Activated T-helper 1 cell treated with anti-CD3 and anti-CD28 coated beads, Interleukin-12 subunit alpha, Interleukin-12 subunit beta, Interleukin-2, Interleukin-4 antibody, amounts not matched to agents 30 ng/mL and 10 ng/mL and 1 ng/mL, durations not matched to agents 14 hours and 24 hours and 36 hours (primary cell): ENCODE results near the gene SERPINA4. TPM values are rescaled to one million over a fixed set of nuclear protein-coding genes. Genes with fewer than 3 reads are reported as not detected.
"Not testable (repeated sequence)": the region's sequence is repeated elsewhere in the genome, so short reads cannot be mapped to it uniquely, and the experiment has no call there.

Experiments
- DNase-seq: peaks from one replicate; pipeline ENCODE4 v3.0.0; 2021; ENCODE audit warnings: low spot score
- H3K27ac Mint-ChIP-seq: one replicate; pipeline ENCODE4 v1.8.0; 2021; ENCODE audit warnings: mild to moderate bottlenecking, mixed read lengths
- H3K27me3 Mint-ChIP-seq: one replicate; pipeline ENCODE4 v1.8.0; 2022; ENCODE audit warnings: mild to moderate bottlenecking, moderate library complexity, mixed read lengths; ENCODE audit not compliant: insufficient read depth
- H3K36me3 Mint-ChIP-seq: one replicate; pipeline ENCODE4 v1.8.0; 2021; ENCODE audit warnings: low read depth, mixed read lengths
- H3K4me1 Mint-ChIP-seq: one replicate; pipeline ENCODE4 v1.8.0; 2021; ENCODE audit warnings: low read depth, mixed read lengths
- H3K4me3 Mint-ChIP-seq: one replicate; pipeline ENCODE4 v1.8.0; 2021; ENCODE audit warnings: mild to moderate bottlenecking, moderate library complexity, mixed read lengths
- H3K9me3 Mint-ChIP-seq: one replicate; pipeline ENCODE4 v1.8.0; 2021; ENCODE audit warnings: mixed read lengths
- intact Hi-C: fragments of 100-400 bp; cut with micrococcal nuclease; formaldehyde crosslinking; loops from one replicate; pipeline ENCODE4 v1.15.1; 2024
- total RNA-seq: library from RNA; stranded (reverse); gene quantifications from 2 replicates; pipeline ENCODE4 v1.2.3, GENCODE V29; 2022

The SERPINA4 gene
- total RNA-seq, 1 donor from 2014 or later = not detected

GRCh38 chr14:94577472-94577871, 16.2 kb downstream of the SERPINA4 start:
- H3K9me3 Mint-ChIP-seq, H3K27me3 Mint-ChIP-seq, H3K27ac Mint-ChIP-seq, H3K36me3 Mint-ChIP-seq, intact Hi-C loops, H3K4me3 Mint-ChIP-seq, H3K4me1 Mint-ChIP-seq, DNase-seq: not testable (repeated sequence)

GRCh38 chr14:94578712-94579111, 17.5 kb downstream of the SERPINA4 start:
- Mint-ChIP-seq H3K36me3 (no peaks in the 10 kb centered on the region), H3K27ac (no peak overlapping the region), H3K4me3 (no peak overlapping the region), H3K4me1 (no peaks in the 10 kb centered on the region), H3K27me3 (no peaks in the 10 kb centered on the region), H3K9me3 (no peaks in the 10 kb centered on the region)
- intact Hi-C loops = no loop called here
- no peak for DNase-seq

- no peak for DNase-seq
- intact Hi-C loops = no loop called here
- Mint-ChIP-seq H3K9me3 (no peaks in the 10 kb centered on the region), H3K4me3 (no peak within 1 kb of the TSS), H3K36me3 (no peaks in the 10 kb centered on the region), H3K27me3 (peaks cover 1% of the 10 kb centered on the region), H3K4me1 (no peaks in the 10 kb centered on the region), H3K27ac (no peak within 1 kb of the TSS)
These were observed 20.1 kb downstream of the SERPINA4 start, which contains the start of gene SERPINA5 for GRCh38 chr14:94581127-94581999. TSS of gene SERPINA5 (plus strand) at chr14:94581426. CDS start at chr14:94587363, 5,937 bp downstream.

- H3K4me1 Mint-ChIP-seq = no peaks in the 10 kb centered on the region
- no peaks in the 10 kb centered on the region for H3K36me3 Mint-ChIP-seq
- peaks cover 2% of the 10 kb centered on the region for H3K27me3 Mint-ChIP-seq
- H3K27ac Mint-ChIP-seq = no peak overlapping the region
- no peaks in the 10 kb centered on the region for H3K9me3 Mint-ChIP-seq
- DNase-seq = no peak
- H3K4me3 Mint-ChIP-seq = no peak overlapping the region
- intact Hi-C loops = no loop called here
These were observed 21.0 kb downstream of the SERPINA4 start for GRCh38 chr14:94582199-94582750.

- intact Hi-C loops = no loop called here
- Mint-ChIP-seq H3K4me1 (no peaks in the 10 kb centered on the region), H3K9me3 (no peaks in the 10 kb centered on the region), H3K36me3 (no peaks in the 10 kb centered on the region), H3K27ac (no peak overlapping the region), H3K4me3 (no peak overlapping the region), H3K27me3 (peaks cover 2% of the 10 kb centered on the region)
- DNase-seq = no peak
These were observed 21.6 kb downstream of the SERPINA4 start for GRCh38 chr14:94582851-94583250.

- H3K4me3 Mint-ChIP-seq = no peak overlapping the region
- H3K27me3 Mint-ChIP-seq = peaks cover 2% of the 10 kb centered on the region
- no peaks in the 10 kb centered on the region for H3K36me3 Mint-ChIP-seq
- no peak for DNase-seq
- intact Hi-C loops = no loop called here
- no peak overlapping the region for H3K27ac Mint-ChIP-seq
- no peaks in the 10 kb centered on the region for H3K9me3 Mint-ChIP-seq
- no peaks in the 10 kb centered on the region for H3K4me1 Mint-ChIP-seq
These were observed 22.3 kb downstream of the SERPINA4 start for GRCh38 chr14:94583557-94583956.

GRCh38 chr14:94584591-94585280, 23.5 kb downstream of the SERPINA4 start:
- intact Hi-C loops = no loop called here
- Mint-ChIP-seq H3K4me1 (no peaks in the 10 kb centered on the region), H3K27ac (no peak overlapping the region), H3K27me3 (peaks cover 2% of the 10 kb centered on the region), H3K9me3 (no peaks in the 10 kb centered on the region), H3K36me3 (no peaks in the 10 kb centered on the region), H3K4me3 (no peak overlapping the region)
- no peak for DNase-seq

GRCh38 chr14:94586635-94587034, 25.4 kb downstream of the SERPINA4 start:
- no peak overlapping the region for H3K4me3 Mint-ChIP-seq
- intact Hi-C loops = no loop called here

GRCh38 chr14:94588311-94588710, 27.1 kb downstream of the SERPINA4 start:
- no peak overlapping the region for H3K4me3 Mint-ChIP-seq
- intact Hi-C loops = no loop called here
- H3K9me3 Mint-ChIP-seq = no peaks in the 10 kb centered on the region
- H3K27me3 Mint-ChIP-seq = peaks cover 2% of the 10 kb centered on the region
- H3K27ac Mint-ChIP-seq = no peak overlapping the region
- H3K36me3 Mint-ChIP-seq = no peaks in the 10 kb centered on the region
- no peaks in the 10 kb centered on the region for H3K4me1 Mint-ChIP-seq
- no peak for DNase-seq

More at GRCh38 chr14:94586635-94587034, 25.4 kb downstream of the SERPINA4 start:
- peaks cover 2% of the 10 kb centered on the region for H3K27me3 Mint-ChIP-seq
- DNase-seq = no peak
- no peaks in the 10 kb centered on the region for H3K36me3 Mint-ChIP-seq
- no peaks in the 10 kb centered on the region for H3K4me1 Mint-ChIP-seq
- H3K27ac Mint-ChIP-seq = no peak overlapping the region
- no peaks in the 10 kb centered on the region for H3K9me3 Mint-ChIP-seq

- H3K27me3 Mint-ChIP-seq = peaks cover 2% of the 10 kb centered on the region
- H3K9me3 Mint-ChIP-seq = no peaks in the 10 kb centered on the region
- no peak overlapping the region for H3K4me3 Mint-ChIP-seq
- intact Hi-C loops = no loop called here
- H3K36me3 Mint-ChIP-seq = no peaks in the 10 kb centered on the region
- DNase-seq = no peak
- H3K4me1 Mint-ChIP-seq = no peaks in the 10 kb centered on the region
- H3K27ac Mint-ChIP-seq = no peak overlapping the region
These were observed 29.8 kb downstream of the SERPINA4 start for GRCh38 chr14:94591073-94591472.

- Mint-ChIP-seq H3K36me3 (no peaks in the 10 kb centered on the region), H3K27ac (no peak overlapping the region), H3K9me3 (no peaks in the 10 kb centered on the region), H3K27me3 (no peaks in the 10 kb centered on the region), H3K4me1 (no peaks in the 10 kb centered on the region), H3K4me3 (no peak overlapping the region)
- intact Hi-C loops = no loop called here
- DNase-seq = no peak
These were observed 30.6 kb downstream of the SERPINA4 start for GRCh38 chr14:94591871-94592270.

- intact Hi-C loops = no loop called here
- no peak for DNase-seq
- H3K27me3 Mint-ChIP-seq = no peaks in the 10 kb centered on the region
- no peaks in the 10 kb centered on the region for H3K9me3 Mint-ChIP-seq
- H3K4me1 Mint-ChIP-seq = no peaks in the 10 kb centered on the region
- H3K27ac Mint-ChIP-seq = no peak overlapping the region
- no peak overlapping the region for H3K4me3 Mint-ChIP-seq
- no peaks in the 10 kb centered on the region for H3K36me3 Mint-ChIP-seq
These were observed 31.2 kb downstream of the SERPINA4 start for GRCh38 chr14:94592457-94592856.

GRCh38 chr14:94593376-94593748, 32.1 kb downstream of the SERPINA4 start:
- Mint-ChIP-seq H3K36me3 (no peaks in the 10 kb centered on the region), H3K27me3 (no peaks in the 10 kb centered on the region), H3K4me3 (no peak overlapping the region), H3K4me1 (no peaks in the 10 kb centered on the region), H3K9me3 (no peaks in the 10 kb centered on the region), H3K27ac (no peak overlapping the region)
- no peak for DNase-seq
- intact Hi-C loops = no loop called here
